OCI-LY1 (cell line): ENCODE results near the gene CDH9.

Source experiments
- EZH2 ChIP-seq: fragments of 200-600 bp; sonication (generic), shearing (Covaris generic); IDR thresholded peaks from 2 replicates; pipeline ENCODE4 v1.8.0; 2017; ENCODE audit warnings: borderline replicate concordance, mixed run types, mild to moderate bottlenecking, antibody characterized with exemption, low read length, moderate library complexity, mixed read lengths
- TF ChIP-seq, protein P1 (sequence below): fragments of 200-600 bp; sonication (generic), shearing (Covaris generic); IDR thresholded peaks from 2 replicates; pipeline ENCODE4 v1.5.1; 2017; ENCODE audit warnings: mild to moderate bottlenecking, antibody characterized with exemption, low read length, moderate library complexity, mixed read lengths

DNA sequence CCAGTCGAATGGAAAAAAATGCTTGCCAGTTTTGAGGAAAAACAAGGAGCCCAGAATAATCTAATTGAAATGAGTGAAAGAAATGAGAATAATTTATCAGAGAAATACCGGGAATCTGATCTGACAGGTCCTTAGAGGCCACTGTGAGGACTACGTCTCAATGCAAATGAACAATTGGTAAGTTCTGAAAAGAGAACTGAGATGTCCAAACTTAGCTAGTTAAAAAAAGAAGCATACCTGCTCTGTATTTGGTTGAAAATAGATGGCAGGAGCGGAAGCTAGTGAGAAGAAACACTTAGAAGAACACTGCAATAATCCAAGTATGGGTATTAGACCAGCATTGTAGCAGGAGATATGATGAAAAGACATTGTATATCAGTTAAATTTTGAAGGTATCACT lies 161.2 kb downstream of the CDH9 start:
- TF ChIP-seq EZH2: no peak
- TF ChIP-seq, protein P1, sequence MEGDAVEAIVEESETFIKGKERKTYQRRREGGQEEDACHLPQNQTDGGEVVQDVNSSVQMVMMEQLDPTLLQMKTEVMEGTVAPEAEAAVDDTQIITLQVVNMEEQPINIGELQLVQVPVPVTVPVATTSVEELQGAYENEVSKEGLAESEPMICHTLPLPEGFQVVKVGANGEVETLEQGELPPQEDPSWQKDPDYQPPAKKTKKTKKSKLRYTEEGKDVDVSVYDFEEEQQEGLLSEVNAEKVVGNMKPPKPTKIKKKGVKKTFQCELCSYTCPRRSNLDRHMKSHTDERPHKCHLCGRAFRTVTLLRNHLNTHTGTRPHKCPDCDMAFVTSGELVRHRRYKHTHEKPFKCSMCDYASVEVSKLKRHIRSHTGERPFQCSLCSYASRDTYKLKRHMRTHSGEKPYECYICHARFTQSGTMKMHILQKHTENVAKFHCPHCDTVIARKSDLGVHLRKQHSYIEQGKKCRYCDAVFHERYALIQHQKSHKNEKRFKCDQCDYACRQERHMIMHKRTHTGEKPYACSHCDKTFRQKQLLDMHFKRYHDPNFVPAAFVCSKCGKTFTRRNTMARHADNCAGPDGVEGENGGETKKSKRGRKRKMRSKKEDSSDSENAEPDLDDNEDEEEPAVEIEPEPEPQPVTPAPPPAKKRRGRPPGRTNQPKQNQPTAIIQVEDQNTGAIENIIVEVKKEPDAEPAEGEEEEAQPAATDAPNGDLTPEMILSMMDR: no peak
